Inflammatory macrophage treated with lipopolysaccharide for 4 hours (primary cell): Measurements from ENCODE around the gene IGSF6.

Experiments
- DNase-seq: peaks from one replicate; pipeline ENCODE4 v3.0.0-alpha.2; 2020

IGSF6 gene

DNA sequence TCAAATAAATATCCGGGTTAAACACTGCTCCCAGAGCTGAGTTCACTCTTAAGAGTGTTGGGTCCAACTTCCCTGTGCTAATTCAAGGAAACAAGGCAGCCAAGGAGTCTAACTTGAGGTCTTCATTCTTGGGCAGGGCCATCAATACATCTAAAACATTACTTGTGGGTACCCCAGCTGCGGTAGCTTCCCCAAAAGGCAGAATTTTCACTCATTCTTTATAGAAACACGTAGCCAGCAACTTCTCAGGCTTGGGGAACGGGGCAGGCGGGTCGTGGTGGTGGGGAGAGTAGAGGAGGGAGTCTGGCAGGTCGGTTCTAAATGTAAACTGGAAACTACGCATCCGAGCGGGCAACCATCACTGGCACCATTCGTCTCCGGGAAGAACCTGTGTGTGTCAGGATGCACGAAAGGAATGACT lies 53.7 kb downstream of the IGSF6 start:
- no peak for DNase-seq

DNA sequence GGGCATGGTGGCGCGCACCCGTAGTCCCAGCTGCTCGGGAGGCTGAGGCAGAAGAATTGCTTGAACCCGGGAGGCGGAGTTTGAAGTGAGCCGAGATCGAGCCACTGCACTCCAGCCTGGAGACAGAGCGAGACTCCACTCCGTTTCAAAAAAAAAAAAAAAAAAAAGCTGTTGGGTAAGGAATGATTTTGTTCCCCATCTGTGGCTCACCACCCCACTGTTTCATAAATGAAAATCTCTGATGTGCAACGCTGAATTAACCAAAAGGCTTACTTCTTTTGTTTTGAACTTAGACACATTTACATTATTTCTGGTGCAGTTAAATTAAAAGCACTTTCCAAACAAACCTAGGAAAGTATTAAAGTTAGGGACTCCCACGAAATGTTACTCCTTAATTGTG lies 54.2 kb downstream of the IGSF6 start:
- DNase-seq: peak; percentile 58

DNA sequence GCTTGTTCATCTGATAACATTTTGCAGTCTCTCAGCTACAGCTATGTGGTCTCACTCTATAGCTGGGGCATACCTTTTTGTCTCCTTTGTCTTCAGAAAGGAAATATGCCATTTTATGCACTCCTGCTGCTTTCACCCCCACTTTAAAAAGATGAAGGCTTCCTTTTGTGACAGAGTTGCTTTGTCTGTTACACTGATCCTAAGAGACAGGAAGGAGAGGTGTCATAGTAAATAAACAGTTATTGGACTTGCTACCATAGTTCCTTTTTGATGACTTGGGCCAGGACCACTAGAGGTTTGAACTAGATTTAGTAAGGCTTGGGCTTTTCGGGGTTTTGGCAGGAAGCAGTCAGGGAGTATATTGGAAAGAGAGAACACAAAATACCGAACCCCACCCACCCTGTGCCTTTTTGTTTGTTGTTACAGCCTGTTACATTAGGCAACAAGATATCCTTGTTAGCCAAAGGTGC lies 54.8 kb downstream of the IGSF6 start:
- no peak for DNase-seq

DNA sequence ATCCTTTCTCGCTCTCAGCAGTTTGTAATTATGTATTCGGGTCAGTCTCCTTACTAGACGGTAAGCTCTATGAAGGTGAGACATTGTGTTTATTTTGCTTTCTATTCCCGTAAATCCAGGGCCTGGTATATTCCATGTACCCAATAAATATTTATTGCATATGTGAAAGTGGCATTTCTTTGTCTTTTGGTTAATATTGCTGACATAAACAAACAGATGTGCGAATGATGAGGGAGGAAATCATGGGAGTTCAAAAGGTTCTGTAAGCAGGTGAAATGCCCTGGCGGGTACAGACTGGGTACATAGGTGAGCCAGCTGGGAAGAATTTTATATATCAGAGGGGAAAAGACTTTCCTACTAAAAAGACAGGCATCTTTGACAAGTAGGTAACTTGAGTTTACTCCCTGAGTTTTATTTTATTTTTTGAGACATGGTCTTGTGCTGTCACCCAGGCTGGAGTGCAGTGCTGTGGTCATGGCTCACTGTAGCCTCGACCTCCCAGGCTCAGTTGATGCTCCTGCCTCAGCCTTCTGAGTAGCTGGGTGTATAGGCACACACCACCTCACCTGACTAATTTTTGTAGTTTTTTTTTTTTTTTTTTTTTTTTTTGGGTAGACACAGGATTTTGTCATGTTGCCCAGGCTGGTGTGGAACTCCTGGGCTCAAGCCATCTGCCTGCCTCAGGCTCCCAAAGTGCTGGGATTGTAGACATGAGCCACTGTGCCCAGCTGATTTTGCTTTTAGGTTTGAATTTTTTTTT lies 58.7 kb downstream of the IGSF6 start:
- no peak for DNase-seq

DNA sequence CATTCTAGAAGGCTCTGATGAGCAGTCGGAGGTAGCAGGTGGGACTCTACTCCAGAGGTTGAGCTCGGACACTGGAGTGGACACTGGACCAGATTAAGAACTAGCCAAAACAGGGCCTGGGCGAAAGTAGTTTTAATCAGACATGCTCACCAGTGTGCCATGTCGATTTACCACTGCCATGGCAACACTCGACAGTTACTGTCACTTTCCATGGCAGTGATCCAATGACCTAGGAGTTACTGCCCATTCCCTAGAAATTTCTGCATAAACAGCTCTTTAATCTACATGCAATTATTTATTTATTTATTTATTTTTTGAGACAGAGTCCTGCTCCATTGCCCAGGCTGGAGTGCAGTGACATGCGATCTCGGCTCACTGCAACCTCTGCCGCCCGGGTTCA lies 60.2 kb downstream of the IGSF6 start:
- no peak for DNase-seq

DNA sequence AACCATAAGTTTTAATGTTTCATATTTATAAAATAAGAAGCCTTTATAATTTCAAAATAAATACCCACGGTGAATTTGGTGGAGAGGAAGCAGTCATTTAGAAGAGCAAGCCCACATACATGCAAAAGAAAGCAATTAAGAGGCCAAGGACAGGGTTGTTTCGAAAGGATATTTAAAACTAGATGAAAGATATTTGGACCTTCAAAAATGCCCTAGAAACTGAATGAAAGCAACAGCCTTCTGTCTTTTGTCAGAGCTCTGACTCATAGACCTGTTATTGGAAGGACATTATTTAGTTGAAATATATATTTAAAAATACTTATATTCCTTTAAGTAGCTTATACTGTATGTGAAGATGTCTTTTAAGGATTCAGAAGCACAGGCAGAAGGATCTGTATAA lies 61.6 kb downstream of the IGSF6 start:
- peak; percentile 68 for DNase-seq

DNA sequence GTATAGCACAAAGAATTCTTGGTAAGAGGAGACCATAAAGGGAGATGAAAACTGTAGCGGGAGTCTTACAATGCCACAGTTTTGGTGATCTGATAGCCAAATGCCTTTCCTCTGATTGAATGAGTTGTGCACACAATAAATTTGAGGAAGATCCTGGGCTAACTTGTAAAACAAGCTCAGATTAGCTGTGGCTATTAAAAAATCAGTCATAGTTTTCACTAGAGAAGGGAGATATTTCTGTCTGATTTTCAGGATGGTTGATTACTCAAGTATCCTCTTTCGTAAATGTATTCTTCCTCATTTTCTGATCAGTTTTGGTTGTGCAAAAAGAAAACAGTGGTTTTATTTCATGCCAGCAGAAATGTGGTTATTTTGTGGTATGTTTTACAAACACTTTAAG lies 62.1 kb downstream of the IGSF6 start:
- DNase-seq: peak; percentile 93

DNA sequence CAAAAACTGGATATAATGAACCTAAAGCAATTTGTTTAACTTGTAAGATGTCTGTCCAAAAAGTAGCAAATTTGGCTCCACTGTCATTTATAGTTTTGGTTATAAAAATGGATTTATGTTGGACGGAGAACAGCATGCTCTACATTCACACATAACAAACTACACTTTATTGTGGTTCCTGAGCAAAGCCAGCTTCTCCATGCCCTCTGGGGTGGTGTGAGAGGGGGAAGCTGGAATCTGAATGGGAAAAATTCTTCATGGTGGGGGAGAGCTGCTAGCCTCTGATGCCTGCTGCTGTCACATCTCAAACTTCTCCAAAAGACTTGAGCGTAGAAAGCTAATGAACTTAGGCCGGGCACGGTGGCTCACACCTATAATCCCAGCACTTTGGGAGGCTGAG lies 62.9 kb downstream of the IGSF6 start:
- no peak for DNase-seq
